Small intestine (tissue), 7 donors: Measurements from ENCODE around the gene KCNK2. TPM values are rescaled to one million over a fixed set of nuclear protein-coding genes. Genes with fewer than 3 reads are reported as not detected.

Source experiments
- DNase-seq, 2 donors: peaks; one replicate each; pipeline versions ENCODE4 v3.0.0 to v3.0.0-alpha.2; 2013
- FAIRE-seq: peaks from 2 replicates; lab custom pipeline; 2012; peaks lifted over from hg19 to GRCh38; lab: Jason Lieb, UNC
- H3K27ac ChIP-seq, 3 donors: one replicate each; pipeline ENCODE4 v1.5.1; 2013; ENCODE audit warnings: low read length in 2 of 3, mild to moderate bottlenecking in 2 of 3, control low read depth in 1 of 3, inconsistent platforms in 1 of 3, low read depth in 1 of 3, moderate library complexity in 1 of 3
- H3K27me3 ChIP-seq, 3 donors: one replicate each; pipeline ENCODE4 v1.6.1; 2013; ENCODE audit warnings: low read length in 3 of 3, inconsistent platforms in 1 of 3; ENCODE audit not compliant: control insufficient read depth in 3 of 3, insufficient read depth in 3 of 3
- H3K36me3 ChIP-seq, 3 donors: one replicate each; pipeline ENCODE4 v1.6.1; 2013; ENCODE audit warnings: low read length in 3 of 3, inconsistent platforms in 1 of 3, low read depth in 1 of 3, mild to moderate bottlenecking in 1 of 3, moderate library complexity in 1 of 3; ENCODE audit not compliant: control insufficient read depth in 3 of 3, insufficient read depth in 2 of 3
- H3K4me1 ChIP-seq, 3 donors: one replicate each; pipeline ENCODE4 v1.6.1; 2013; ENCODE audit warnings: low read length in 2 of 3, inconsistent platforms in 1 of 3, low read depth in 1 of 3, mild to moderate bottlenecking in 1 of 3, moderate library complexity in 1 of 3; ENCODE audit not compliant: control insufficient read depth in 3 of 3, insufficient read depth in 2 of 3
- H3K4me3 ChIP-seq, 3 donors: one replicate each; pipeline ENCODE4 v1.5.1; 2013; ENCODE audit warnings: low read length in 3 of 3, control low read depth in 1 of 3, inconsistent platforms in 1 of 3, low read depth in 1 of 3, mild to moderate bottlenecking in 1 of 3, moderate library complexity in 1 of 3
- H3K9me3 ChIP-seq, 2 donors: one replicate each; pipeline ENCODE4 v1.6.1; 2013; ENCODE audit warnings: low read depth in 1 of 2, low read length in 1 of 2; ENCODE audit not compliant: control insufficient read depth in 2 of 2, insufficient read depth in 1 of 2
- WGBS, 3 donors: extraction: QIAGEN DNeasy Blood & Tissue Kit; methylation state at CpG; one replicate each; pipeline ENCODE4 v1.1.7; 2013; 5-methylcytosine and 5-hydroxymethylcytosine counted together
- polyA plus RNA-seq, 4 donors: library from polyadenylated mRNA; stranded (reverse) in 3 of 4; unstranded in 1 of 4; fragments of 200-250 nt in 3 of 4; fragments of 120-200 nt in 1 of 4; gene quantifications; one replicate each; pipeline versions ENCODE4 v1.2.1 to v1.2.3, GENCODE V29; 2013
- donor health status: healthy with polysubstance abuse.
- donor health status: control.
- donor health status: control.
- donor health status: Bipolar disorder and iron deficiency.
- donor health status: healthy.

Gene KCNK2
- polyA plus RNA-seq, 4 donors = 1.4 to 2.2 (median 1.9) TPM; not detected in 1

DNA sequence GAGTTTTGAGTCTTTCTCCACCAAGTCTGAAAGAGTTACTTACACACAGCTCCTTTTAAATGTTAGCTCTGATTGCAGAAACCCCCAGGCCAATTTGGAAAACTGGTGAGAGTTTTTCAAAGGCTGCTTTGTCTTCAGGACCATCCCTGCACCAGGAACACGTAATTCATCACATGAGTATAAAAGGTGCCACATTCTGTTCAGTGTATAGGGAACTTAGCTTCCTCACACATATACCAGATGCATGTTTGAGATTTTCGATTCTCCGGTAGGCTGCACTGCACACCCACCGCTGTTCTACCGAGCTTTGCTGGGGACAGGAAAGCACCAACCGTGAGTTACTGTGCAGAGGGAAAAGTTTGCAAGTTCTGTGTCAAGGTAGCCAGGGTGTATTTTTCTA is 28.3 kb upstream of the KCNK2 start:
- H3K27ac ChIP-seq = no peak overlapping the region
- H3K36me3 ChIP-seq = no peaks in the 10 kb centered on the region
- DNase-seq (no peak), FAIRE-seq (no peak)
- peaks cover 0 to 1% (median 0%) of the 10 kb centered on the region in 3 donors for H3K27me3 ChIP-seq
- no peaks in the 10 kb centered on the region for H3K4me1 ChIP-seq
- WGBS, 3 donors = 79 to 88% (median 80%) methylated on average over 6 of the region's 6 CpGs
- no peaks in the 10 kb centered on the region for H3K9me3 ChIP-seq
- no peak overlapping the region for H3K4me3 ChIP-seq

DNA sequence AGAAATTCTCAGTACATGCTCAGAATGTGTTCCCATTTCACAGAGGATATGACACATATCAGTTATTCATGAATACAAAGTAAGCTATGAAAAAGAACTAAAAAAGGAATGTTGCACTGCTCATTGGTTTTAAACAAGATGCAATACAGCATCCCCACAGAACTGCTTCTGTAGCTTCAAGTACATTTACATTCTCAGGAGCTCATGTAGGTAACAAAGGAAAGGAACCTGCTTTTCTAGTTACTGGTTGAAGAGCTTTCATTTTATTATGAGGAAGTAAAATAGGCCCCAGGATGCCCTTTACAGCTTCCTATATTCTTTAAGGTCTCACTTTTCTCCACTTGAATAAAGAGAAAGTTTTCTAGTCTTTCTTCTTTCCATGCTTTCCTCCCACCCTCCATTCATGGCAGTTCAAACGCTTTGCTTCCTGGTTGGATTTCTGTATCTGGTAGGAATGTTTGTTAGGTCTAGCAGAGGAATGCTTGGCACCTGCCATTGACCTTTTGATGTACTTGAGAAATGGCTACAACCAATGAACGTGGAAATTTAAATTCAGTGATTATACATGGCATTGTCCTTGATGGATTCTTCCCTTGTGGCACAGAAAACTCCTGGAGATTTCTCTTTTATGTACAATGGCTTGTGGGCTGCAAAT is 27.1 kb upstream of the KCNK2 start:
- no peaks in the 10 kb centered on the region for H3K9me3 ChIP-seq
- no peaks in the 10 kb centered on the region for H3K36me3 ChIP-seq
- peaks cover 0 to 1% (median 0%) of the 10 kb centered on the region in 3 donors for H3K27me3 ChIP-seq
- FAIRE-seq (no peak), DNase-seq (no peak)
- no peak overlapping the region for H3K4me3 ChIP-seq
- no peak overlapping the region for H3K27ac ChIP-seq
- 27 to 45% (median 37%) methylated on average over 2 of the region's 2 CpGs for WGBS, 3 donors
- H3K4me1 ChIP-seq = no peaks in the 10 kb centered on the region

DNA sequence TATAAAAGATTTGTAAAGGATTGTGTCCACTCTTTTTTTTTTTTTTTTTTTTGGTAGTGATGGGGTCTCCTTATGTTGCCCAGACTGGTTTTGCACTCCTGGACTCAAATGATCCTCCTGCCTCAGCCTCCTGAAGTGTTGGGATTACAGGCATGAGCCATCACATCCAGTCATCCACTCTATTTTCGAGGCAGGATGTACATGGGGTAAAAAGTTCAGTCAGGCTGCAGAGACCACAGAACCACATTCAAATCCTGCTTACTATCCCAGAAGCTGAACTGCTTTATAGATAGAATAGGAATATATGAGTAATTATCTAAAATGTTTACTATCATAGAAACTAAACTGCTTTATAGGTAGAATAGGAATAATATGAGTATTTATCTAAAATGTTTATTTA is 26.0 kb upstream of the KCNK2 start:
- 31 to 43% (median 36%) methylated on average over 1 of the region's 1 CpG for WGBS, 3 donors

DNA sequence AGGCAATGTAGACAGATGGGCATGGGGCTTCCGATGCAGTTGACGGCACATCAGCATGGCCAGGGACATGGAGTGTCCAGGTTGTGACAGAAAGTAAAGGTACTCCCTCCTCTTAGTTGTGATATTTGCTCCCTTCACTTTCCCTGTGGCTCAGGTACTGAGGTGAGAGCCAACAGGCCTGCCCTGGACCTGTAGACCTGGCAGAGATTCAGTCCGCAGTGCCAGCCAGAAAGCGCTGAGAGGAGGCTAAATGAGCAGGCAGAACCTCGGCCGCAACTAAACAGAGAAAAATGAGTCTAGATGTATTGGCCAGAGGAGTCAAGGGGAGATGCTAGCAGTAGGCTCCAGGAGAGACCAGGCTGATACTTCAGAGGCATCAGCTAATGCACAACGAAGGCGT is 22.6 kb upstream of the KCNK2 start:
- 89 to 94% (median 92%) methylated on average over 8 of the region's 8 CpGs for WGBS, 3 donors
- no peak for FAIRE-seq
- no peak for DNase-seq

More for the DNA sequence above, 26.0 kb upstream of the KCNK2 start:
- Histone ChIP-seq H3K27ac (no peak overlapping the region), H3K9me3 (no peaks in the 10 kb centered on the region), H3K36me3 (no peaks in the 10 kb centered on the region), H3K27me3 (peaks cover 0 to 1% (median 0%) of the 10 kb centered on the region in 3 donors), H3K4me3 (no peak overlapping the region), H3K4me1 (no peaks in the 10 kb centered on the region)
- no peak for DNase-seq
- no peak for FAIRE-seq

DNA sequence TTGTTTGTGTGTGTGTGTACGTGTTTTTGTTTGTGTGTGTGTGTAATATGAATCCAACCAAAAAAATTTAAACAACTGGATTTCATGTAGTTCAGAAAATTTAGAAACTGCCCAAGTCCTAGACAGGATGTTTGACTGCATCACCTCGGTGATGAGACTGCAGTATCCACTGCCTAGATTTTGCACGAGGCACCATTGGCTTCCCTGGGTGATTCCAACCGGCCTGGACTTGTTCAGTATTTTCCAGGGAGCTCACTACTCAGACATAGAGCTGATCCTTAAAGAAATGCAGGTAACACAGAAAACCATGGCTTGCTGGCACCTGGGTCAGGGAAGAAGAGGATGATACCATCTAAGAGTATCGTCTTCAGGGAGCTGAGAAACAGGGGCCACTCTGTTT is 18.2 kb upstream of the KCNK2 start:
- no peak overlapping the region for H3K27ac ChIP-seq
- no peaks in the 10 kb centered on the region for H3K9me3 ChIP-seq
- H3K4me3 ChIP-seq = no peak overlapping the region
- H3K36me3 ChIP-seq = no peaks in the 10 kb centered on the region
- 72 to 79% (median 72%) methylated on average over 5 of the region's 5 CpGs for WGBS, 3 donors
- H3K4me1 ChIP-seq = no peaks in the 10 kb centered on the region
- no peaks in the 10 kb centered on the region for H3K27me3 ChIP-seq
- FAIRE-seq = no peak
- no peak for DNase-seq

More for the DNA sequence above, 22.6 kb upstream of the KCNK2 start:
- no peak overlapping the region for H3K4me3 ChIP-seq
- H3K27ac ChIP-seq = no peak overlapping the region
- no peaks in the 10 kb centered on the region for H3K36me3 ChIP-seq
- H3K4me1 ChIP-seq = no peaks in the 10 kb centered on the region
- no peaks in the 10 kb centered on the region for H3K9me3 ChIP-seq
- peaks cover 0 to 1% (median 0%) of the 10 kb centered on the region in 3 donors for H3K27me3 ChIP-seq

- H3K4me1 ChIP-seq = no peaks in the 10 kb centered on the region
- no peaks in the 10 kb centered on the region for H3K36me3 ChIP-seq
- WGBS, 3 donors = 22 to 33% (median 30%) methylated on average over 1 of the region's 1 CpG
- H3K27ac ChIP-seq = no peak overlapping the region
- no peaks in the 10 kb centered on the region for H3K9me3 ChIP-seq
- DNase-seq = no peak
- H3K27me3 ChIP-seq = no peaks in the 10 kb centered on the region
- H3K4me3 ChIP-seq = no peak overlapping the region
- FAIRE-seq = no peak
These were observed 11.5 kb upstream of the KCNK2 start for GRCh38 chr1:215071078-215071477.

GRCh38 chr1:215076322-215076721 is 6.2 kb upstream of the KCNK2 start:
- Histone ChIP-seq H3K4me1 (no peaks in the 10 kb centered on the region), H3K36me3 (no peaks in the 10 kb centered on the region), H3K27me3 (peaks cover 0 to 14% (median 0%) of the 10 kb centered on the region in 3 donors), H3K27ac (no peak overlapping the region), H3K9me3 (no peaks in the 10 kb centered on the region), H3K4me3 (no peak overlapping the region)
- peak; percentile 4 to 6 for DNase-seq
- WGBS, 3 donors = 23 to 56% (median 32%) methylated on average over 1 of the region's 1 CpG
- no peak for FAIRE-seq

GRCh38 chr1:215079456-215079855 is 3.1 kb upstream of the KCNK2 start:
- no peak overlapping the region for H3K27ac ChIP-seq
- no peak overlapping the region for H3K4me3 ChIP-seq
- no peaks in the 10 kb centered on the region for H3K36me3 ChIP-seq
- FAIRE-seq = no peak
- no peak for DNase-seq
- peaks cover 2 to 38% (median 15%) of the 10 kb centered on the region in 3 donors for H3K27me3 ChIP-seq
- WGBS, 3 donors = 46 to 63% (median 59%) methylated on average over 2 of the region's 2 CpGs
- peaks cover 0 to 5% (median 0%) of the 10 kb centered on the region in 3 donors for H3K4me1 ChIP-seq
- H3K9me3 ChIP-seq = no peaks in the 10 kb centered on the region
